ENCODE measurements around the gene ECT2. TPM values are rescaled to one million over a fixed set of nuclear protein-coding genes. Genes with fewer than 3 reads are reported as not detected.

Gene ECT2
- 65.6 to 90.5 TPM (median 77.7 TPM) in 5 replicates for total RNA-seq (2022; extraction: Qiagen RNA extraction)

GRCh38 chr3:172750368-172751174 lies at the start of gene ECT2:
Gene ECT2, plus strand, starts transcription at chr3:172750726. Its CDS starts 3,805 bp downstream, at chr3:172754531.

GRCh38 chr3:172710664-172711453 lies 39.7 kb upstream of the ECT2 start, which contains the start of gene NCEH1:
Gene NCEH1, minus strand, starts transcription at chr3:172711067. Its CDS starts 83 bp downstream, at chr3:172710984.

Other genes with a start within 250 kb of the ECT2 start
- gene TNFSF10, start 227.3 kb upstream of the ECT2 start, total RNA-seq (2022; extraction: Qiagen RNA extraction) = 0.09 to 0.22 TPM (median 0.14 TPM) in 5 replicates
- gene NCEH1, start 39.7 kb upstream of the ECT2 start, total RNA-seq (2022; extraction: Qiagen RNA extraction) = 27.7 to 38.0 TPM (median 33.3 TPM) in 5 replicates

Data from A549 treated with CORT108297 at 1 μM for 4 hours (cell line).